CD8-positive, alpha-beta memory T cell (primary cell): Measurements from ENCODE around the gene FAM193B. TPM values are rescaled to one million over a fixed set of nuclear protein-coding genes. Genes with fewer than 3 reads are reported as not detected.

Source experiments
- CTCF ChIA-PET: fragments of 350-600 bp; sonication (Branson Sonifier 250); formaldehyde crosslinking; loops from one replicate; lab custom pipeline; 2021; ENCODE audit warnings: antibody characterized with exemption; lab: Charles Lee
- POLR2A ChIA-PET: fragments of 350-600 bp; sonication (Branson Sonifier 250); formaldehyde crosslinking; loops from one replicate; lab custom pipeline; 2021; ENCODE audit warnings: antibody characterized with exemption; lab: Charles Lee
- DNase-seq, 5 donors: peaks; one replicate each; pipeline versions ENCODE4 v3.0.0 to v3.0.0-alpha.2; 2020 to 2022; ENCODE audit warnings: mixed read lengths in 1 of 5
- H3K27ac ChIP-seq: one replicate; pipeline ENCODE4 v1.7.0; 2013; ENCODE audit warnings: low read depth, mild to moderate bottlenecking, low read length, moderate library complexity
- H3K27me3 ChIP-seq: 2 replicates; pipeline ENCODE4 v1.7.0; 2013; ENCODE audit warnings: low read length, mild to moderate bottlenecking; ENCODE audit not compliant: insufficient read depth, poor library complexity, severe bottlenecking
- H3K36me3 ChIP-seq: 2 replicates; pipeline ENCODE4 v1.7.0; 2013; ENCODE audit warnings: mild to moderate bottlenecking, low read length, moderate library complexity; ENCODE audit not compliant: insufficient read depth
- H3K4me1 ChIP-seq: 2 replicates; pipeline ENCODE4 v1.7.0; 2013; ENCODE audit warnings: mild to moderate bottlenecking, low read length, moderate library complexity; ENCODE audit not compliant: insufficient read depth
- H3K4me3 ChIP-seq: 2 replicates; pipeline ENCODE4 v1.7.0; 2013; ENCODE audit warnings: mild to moderate bottlenecking, low read length
- H3K9me3 ChIP-seq: 2 replicates; pipeline ENCODE4 v1.7.0; 2013; ENCODE audit warnings: mild to moderate bottlenecking, low read length
- H3K27ac Mint-ChIP-seq, 8 donors: one replicate each; pipeline ENCODE4 v1.8.0; 2020 to 2021; ENCODE audit warnings: mixed read lengths in 8 of 8, mild to moderate bottlenecking in 6 of 8, inconsistent platforms in 3 of 8, moderate library complexity in 3 of 8
- H3K27me3 Mint-ChIP-seq, 2 donors: one replicate each; pipeline ENCODE4 v1.8.0; 2020 to 2021; ENCODE audit warnings: mixed read lengths in 2 of 2, mild to moderate bottlenecking in 1 of 2, moderate library complexity in 1 of 2
- H3K36me3 Mint-ChIP-seq, 3 donors: one replicate each; pipeline ENCODE4 v1.8.0; 2020 to 2021; ENCODE audit warnings: mixed read lengths in 3 of 3, inconsistent platforms in 1 of 3, mild to moderate bottlenecking in 1 of 3
- H3K4me1 Mint-ChIP-seq, 3 donors: one replicate each; pipeline ENCODE4 v1.8.0; 2020 to 2021; ENCODE audit warnings: mixed read lengths in 3 of 3, inconsistent platforms in 1 of 3, mild to moderate bottlenecking in 1 of 3
- H3K4me3 Mint-ChIP-seq, 7 donors: one replicate each; pipeline ENCODE4 v1.8.0; 2020 to 2021; ENCODE audit warnings: mixed read lengths in 7 of 7, mild to moderate bottlenecking in 6 of 7, moderate library complexity in 4 of 7, inconsistent platforms in 2 of 7
- H3K9me3 Mint-ChIP-seq, 5 donors: one replicate each; pipeline ENCODE4 v1.8.0; 2020 to 2022; ENCODE audit warnings: mixed read lengths in 5 of 5, mild to moderate bottlenecking in 3 of 5, moderate library complexity in 2 of 5, inconsistent platforms in 1 of 5
- polyA plus RNA-seq: library from polyadenylated mRNA; unstranded; fragments of 300-500 nt; fragmentation: Illumina TruSeq; gene quantifications from one replicate; pipeline ENCODE4 v1.2.3, GENCODE V29; 2021
- total RNA-seq, 2 experiments: library from RNA; stranded (reverse); gene quantifications; one replicate each; pipeline ENCODE4 v1.2.3, GENCODE V29; 2021

FAM193B gene
- total and polyA plus RNA-seq, 3 experiments from 2014 or later, result 8.5 to 76.6 (median 72.9) TPM

- Histone ChIP-seq H3K27me3 (no peaks in the 10 kb centered on the region), H3K4me3 (no peak overlapping the region), H3K36me3 (peaks cover 21% of the 10 kb centered on the region), H3K4me1 (no peaks in the 10 kb centered on the region), H3K9me3 (no peaks in the 10 kb centered on the region), H3K27ac (no peak overlapping the region)
- H3K9me3 Mint-ChIP-seq, result no peaks in the 10 kb centered on the region
- no peak overlapping the region for H3K4me3 Mint-ChIP-seq
- no peak for DNase-seq
- CTCF ChIA-PET, result no interaction called here
- no peaks in the 10 kb centered on the region for H3K27me3 Mint-ChIP-seq
- peaks cover 3 to 4% (median 4%) of the 10 kb centered on the region in 3 donors for H3K4me1 Mint-ChIP-seq
- H3K36me3 Mint-ChIP-seq, result peaks cover 0 to 20% (median 6%) of the 10 kb centered on the region in 3 donors
- POLR2A ChIA-PET, result no interaction called here
- H3K27ac Mint-ChIP-seq, result no peak overlapping the region
These were observed 27.6 kb downstream of the FAM193B start for GRCh38 chr5:177526791-177527190.

DNA sequence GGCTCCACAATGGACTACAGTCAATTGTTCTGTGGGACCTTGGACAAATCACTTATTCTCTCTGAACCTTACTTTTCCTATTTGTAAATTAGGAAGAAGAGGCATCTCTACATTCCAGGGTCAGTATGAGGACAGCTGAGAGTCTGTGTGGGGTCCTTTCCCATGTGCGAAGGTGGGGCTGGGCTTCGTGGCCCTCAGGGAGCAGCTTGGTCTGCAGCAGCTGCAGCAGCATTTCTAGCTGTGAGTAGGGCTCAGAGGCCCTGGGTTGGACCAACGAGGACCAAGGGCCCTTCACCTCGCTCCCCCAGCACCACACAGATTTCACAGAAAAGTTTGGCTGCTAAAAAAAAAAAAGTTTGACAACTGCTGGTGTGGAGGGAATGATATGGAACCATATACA, 28.2 kb downstream of the FAM193B start:
- ChIA-PET POLR2A (no interaction called here), CTCF (interaction anchor here (1.5 kb wide), 1 partner anchor 20 kb away, joined by 3 read pairs; no protein-coding TSS in a partner anchor)
- H3K27me3 Mint-ChIP-seq, result no peaks in the 10 kb centered on the region
- Histone ChIP-seq H3K9me3 (no peaks in the 10 kb centered on the region), H3K4me3 (no peak overlapping the region), H3K36me3 (peaks cover 22% of the 10 kb centered on the region), H3K4me1 (peaks cover 5% of the 10 kb centered on the region), H3K27me3 (no peaks in the 10 kb centered on the region), H3K27ac (no peak overlapping the region)
- peaks cover 0 to 22% (median 5%) of the 10 kb centered on the region in 3 donors for H3K36me3 Mint-ChIP-seq
- H3K9me3 Mint-ChIP-seq, result no peaks in the 10 kb centered on the region
- peaks cover 9 to 10% (median 10%) of the 10 kb centered on the region in 3 donors for H3K4me1 Mint-ChIP-seq
- H3K27ac Mint-ChIP-seq, result no peak overlapping the region
- peak in 1 of 5 donors; percentile 15 for DNase-seq
- H3K4me3 Mint-ChIP-seq, result no peak overlapping the region

DNA sequence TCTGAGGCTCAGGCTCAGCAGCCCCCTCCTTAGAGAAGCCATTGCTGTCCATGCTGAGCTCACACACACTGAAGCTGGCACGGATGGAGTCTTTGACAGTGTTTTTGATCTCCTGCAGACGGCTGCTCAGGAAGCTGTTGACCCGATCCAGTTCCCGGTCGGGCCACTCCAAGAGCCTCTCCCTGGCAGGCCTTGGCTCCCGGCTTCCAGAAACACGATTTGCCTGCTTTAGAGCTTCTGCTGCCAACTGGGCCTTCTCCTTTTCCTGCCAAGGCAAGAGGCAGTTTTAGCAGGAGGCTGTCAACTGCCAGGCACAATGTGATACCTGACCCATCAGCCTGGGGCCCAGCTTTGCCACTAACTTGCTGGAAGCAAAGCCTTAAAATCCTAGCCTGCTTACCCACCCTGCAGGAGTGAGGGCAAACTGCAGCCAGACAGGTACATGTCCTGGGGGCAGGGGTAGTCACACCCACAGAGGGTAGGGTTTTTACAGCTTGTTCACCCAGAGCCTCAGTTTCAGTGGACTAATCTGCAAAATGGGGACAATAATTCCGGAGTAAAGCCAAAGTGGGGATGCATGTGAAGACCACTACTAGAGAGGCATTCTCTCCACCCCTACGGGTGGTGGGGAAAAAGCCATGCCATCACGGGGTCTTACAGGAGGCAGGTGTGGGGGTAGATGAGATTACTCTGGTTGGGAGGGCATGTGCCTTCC, 29.3 kb downstream of the FAM193B start:
- Histone ChIP-seq H3K27me3 (no peaks in the 10 kb centered on the region), H3K27ac (no peak overlapping the region), H3K4me3 (no peak overlapping the region), H3K9me3 (no peaks in the 10 kb centered on the region), H3K36me3 (peaks cover 17% of the 10 kb centered on the region), H3K4me1 (peaks cover 7% of the 10 kb centered on the region)
- peaks cover 0 to 31% (median under 1%) of the 10 kb centered on the region in 3 donors for H3K36me3 Mint-ChIP-seq
- DNase-seq, result peak in 1 of 5 donors; percentile 17
- ChIA-PET POLR2A (interaction anchor here (1.5 kb wide), 1 partner anchor 9 kb away, joined by 3 read pairs; no protein-coding TSS in a partner anchor), CTCF (interaction anchor here (0.5 to 1.5 kb wide), 3 partner anchors 21 to 40 kb away, joined by 3 read pairs; no protein-coding TSS in a partner anchor)
- no peaks in the 10 kb centered on the region for H3K9me3 Mint-ChIP-seq
- H3K4me1 Mint-ChIP-seq, result peaks cover 15 to 21% (median 18%) of the 10 kb centered on the region in 3 donors
- no peak overlapping the region for H3K4me3 Mint-ChIP-seq
- peaks cover 0 to 2% of the 10 kb centered on the region in 2 donors for H3K27me3 Mint-ChIP-seq
- peak overlapping the region in 3 of 8 donors; percentile 26 to 56 (median 47) for H3K27ac Mint-ChIP-seq

- no peak overlapping the region for H3K27ac ChIP-seq
- no peak overlapping the region for H3K27ac Mint-ChIP-seq
- H3K4me1 ChIP-seq, result peaks cover 10% of the 10 kb centered on the region
- peaks cover 17% of the 10 kb centered on the region for H3K36me3 ChIP-seq
- H3K27me3 ChIP-seq, result no peaks in the 10 kb centered on the region
- no peak overlapping the region for H3K4me3 ChIP-seq
- no peak for DNase-seq
- H3K4me3 Mint-ChIP-seq, result no peak overlapping the region
- H3K9me3 ChIP-seq, result no peaks in the 10 kb centered on the region
- peaks cover 0 to 36% (median 0%) of the 10 kb centered on the region in 3 donors for H3K36me3 Mint-ChIP-seq
- peaks cover 0 to 2% of the 10 kb centered on the region in 2 donors for H3K27me3 Mint-ChIP-seq
- H3K4me1 Mint-ChIP-seq, result peaks cover 20 to 27% (median 23%) of the 10 kb centered on the region in 3 donors
- POLR2A ChIA-PET, result interaction anchor here (1.5 kb wide), 1 partner anchor 9 kb away, joined by 3 read pairs; no protein-coding TSS in a partner anchor
- no peaks in the 10 kb centered on the region for H3K9me3 Mint-ChIP-seq
- CTCF ChIA-PET, result interaction anchor here (0.6 to 1.6 kb wide), 3 partner anchors 22 to 38 kb away, joined by 3 read pairs; no protein-coding TSS in a partner anchor
These were observed 29.8 kb downstream of the FAM193B start for GRCh38 chr5:177524539-177524900.

GRCh38 chr5:177523711-177524538, 30.4 kb downstream of the FAM193B start:
- peak in 1 of 5 donors; percentile 41 for DNase-seq
- Histone ChIP-seq H3K9me3 (no peaks in the 10 kb centered on the region), H3K27me3 (no peaks in the 10 kb centered on the region), H3K36me3 (peaks cover 17% of the 10 kb centered on the region), H3K4me1 (peaks cover 16% of the 10 kb centered on the region), H3K27ac (no peak overlapping the region), H3K4me3 (no peak overlapping the region)
- CTCF ChIA-PET, result interaction anchor here (1.6 kb wide), 1 partner anchor 23 kb away, joined by 3 read pairs; no protein-coding TSS in a partner anchor
- POLR2A ChIA-PET, result interaction anchor here (1.5 kb wide), 1 partner anchor 8 kb away, joined by 3 read pairs; no protein-coding TSS in a partner anchor
- Mint-ChIP-seq H3K36me3 (peaks cover 0 to 37% (median 0%) of the 10 kb centered on the region in 3 donors), H3K4me3 (no peak overlapping the region), H3K9me3 (no peaks in the 10 kb centered on the region), H3K27ac (peak overlapping the region in 1 of 8 donors; percentile 47), H3K27me3 (peaks cover 0 to 2% of the 10 kb centered on the region in 2 donors), H3K4me1 (peaks cover 22 to 33% (median 29%) of the 10 kb centered on the region in 3 donors)

DNA sequence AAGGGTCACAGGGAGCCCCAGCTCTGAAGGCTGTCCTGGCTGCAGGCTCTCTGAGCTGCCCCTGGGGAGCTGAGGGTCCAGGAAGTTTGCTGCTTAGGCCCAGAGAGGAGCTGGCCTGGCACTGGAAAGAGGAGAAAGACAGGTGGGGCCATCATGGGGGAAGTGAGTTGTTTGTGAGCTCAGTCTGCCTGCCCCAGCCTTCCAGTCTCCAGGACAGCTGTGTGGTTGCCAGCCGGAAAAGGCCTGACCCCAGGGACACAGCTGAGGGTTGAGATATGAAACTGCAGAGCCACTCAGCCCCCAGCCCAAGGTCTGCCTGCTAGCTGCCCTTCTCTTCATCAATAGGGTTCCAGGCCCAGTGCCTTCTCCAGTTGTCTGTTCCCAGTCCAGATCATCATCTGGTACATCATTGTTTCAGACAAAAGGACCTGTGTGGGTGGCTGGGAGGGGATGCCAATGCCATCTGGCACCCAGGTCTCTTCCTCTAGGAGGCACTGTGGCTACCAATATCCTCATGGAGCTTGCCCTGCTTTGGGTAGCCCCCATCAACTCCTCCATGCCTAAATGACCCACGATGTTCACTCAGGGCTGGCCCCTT, 33.3 kb downstream of the FAM193B start:
- Histone ChIP-seq H3K4me1 (peaks cover 22% of the 10 kb centered on the region), H3K4me3 (no peak overlapping the region), H3K27me3 (no peaks in the 10 kb centered on the region), H3K27ac (no peak overlapping the region), H3K36me3 (peaks cover 11% of the 10 kb centered on the region), H3K9me3 (no peaks in the 10 kb centered on the region)
- ChIA-PET CTCF (interaction anchor here (1.6 kb wide), 1 partner anchor 20 kb away, joined by 7 read pairs; no protein-coding TSS in a partner anchor), POLR2A (no interaction called here)
- Mint-ChIP-seq H3K4me1 (peaks cover 33 to 49% (median 46%) of the 10 kb centered on the region in 3 donors), H3K27ac (peak overlapping the region; percentile 12 to 81 (median 59)), H3K4me3 (peak overlapping the region in 3 of 7 donors; percentile 12 to 60 (median 32)), H3K36me3 (peaks cover 0 to 45% (median 2%) of the 10 kb centered on the region in 3 donors), H3K9me3 (no peaks in the 10 kb centered on the region), H3K27me3 (peaks cover 0 to 2% of the 10 kb centered on the region in 2 donors)
- no peak for DNase-seq

GRCh38 chr5:177520271-177520670, 34.1 kb downstream of the FAM193B start:
- Mint-ChIP-seq H3K9me3 (no peaks in the 10 kb centered on the region), H3K36me3 (peaks cover 1 to 52% (median 5%) of the 10 kb centered on the region in 3 donors), H3K27me3 (peaks cover 0 to 2% of the 10 kb centered on the region in 2 donors), H3K4me3 (peak overlapping the region in 3 of 7 donors; percentile 5 to 33 (median 10)), H3K27ac (peak overlapping the region in 7 of 8 donors; percentile 15 to 77 (median 56)), H3K4me1 (peaks cover 40 to 56% (median 53%) of the 10 kb centered on the region in 3 donors)
- H3K4me3 ChIP-seq, result no peak overlapping the region
- ChIA-PET CTCF (no interaction called here), POLR2A (no interaction called here)
- no peak overlapping the region for H3K27ac ChIP-seq
- peaks cover 29% of the 10 kb centered on the region for H3K4me1 ChIP-seq
- no peak for DNase-seq
- peaks cover 11% of the 10 kb centered on the region for H3K36me3 ChIP-seq
- no peaks in the 10 kb centered on the region for H3K9me3 ChIP-seq
- no peaks in the 10 kb centered on the region for H3K27me3 ChIP-seq
